Mucosa of descending colon (tissue), 3 donors: ENCODE measurements around the gene RELN. TPM values are rescaled to one million over a fixed set of nuclear protein-coding genes. Genes with fewer than 3 reads are reported as not detected.

Experiments
- ATAC-seq: fragments of 200-7000 bp; cut with Tn5 transposase; one replicate; pipeline ENCODE4 v1.9.1; 2020; ENCODE audit warnings: mild to moderate bottlenecking, moderate library complexity
- DNase-seq, 3 donors: peaks; one replicate each; pipeline ENCODE4 v3.0.0-alpha.2; 2020
- H3K36me3 ChIP-seq: fragments of 200-600 bp; one replicate; pipeline ENCODE4 v1.8.0; 2021; ENCODE audit warnings: low read depth, mild to moderate bottlenecking
- H3K4me1 ChIP-seq: fragments of 200-600 bp; one replicate; pipeline ENCODE4 v1.8.0; 2021; ENCODE audit warnings: low read depth, mild to moderate bottlenecking
- H3K4me3 ChIP-seq: fragments of 200-600 bp; one replicate; pipeline ENCODE4 v1.8.0; 2021; ENCODE audit warnings: mild to moderate bottlenecking
- H3K9me3 ChIP-seq: fragments of 200-600 bp; one replicate; pipeline ENCODE4 v1.8.0; 2021; ENCODE audit warnings: mild to moderate bottlenecking
- intact Hi-C, 2 donors: fragments of 100-400 bp; cut with DNase I in 1 of 2; cut with micrococcal nuclease in 1 of 2; formaldehyde crosslinking; loops; one replicate each; pipeline versions ENCODE4 v1.11.0 to v1.11.1; 2022; cut with DNase I, micrococcal nuclease
- total RNA-seq, 3 donors: library from RNA; stranded (reverse); fragmentation: NEBNext Ultra II Directional in 2 of 3; extraction: Animal tissue kit (Norgen Biotek cat#: 25700) in 2 of 3; gene quantifications; one replicate each; pipeline versions ENCODE4 v1.2.1 to v1.2.4, GENCODE V29; 2021 to 2023
- TF ChIP-seq, protein P1 (sequence below): fragments of 200-600 bp; IDR thresholded peaks from one replicate; pipeline ENCODE4 v1.8.0; 2022; ENCODE audit warnings: antibody characterized with exemption, mild to moderate bottlenecking
- donor health status: DM: no; HTN: no; CAD: no; lungs with moderate emphysema.
- donor health status: DM: no; HTN: no; CAD: no.
- donor health status: DM: no; HTN: yes; CAD: no.

The RELN gene
- total RNA-seq, 3 donors from 2014 or later: 1.1 to 4.4 (median 2.4) TPM

DNA sequence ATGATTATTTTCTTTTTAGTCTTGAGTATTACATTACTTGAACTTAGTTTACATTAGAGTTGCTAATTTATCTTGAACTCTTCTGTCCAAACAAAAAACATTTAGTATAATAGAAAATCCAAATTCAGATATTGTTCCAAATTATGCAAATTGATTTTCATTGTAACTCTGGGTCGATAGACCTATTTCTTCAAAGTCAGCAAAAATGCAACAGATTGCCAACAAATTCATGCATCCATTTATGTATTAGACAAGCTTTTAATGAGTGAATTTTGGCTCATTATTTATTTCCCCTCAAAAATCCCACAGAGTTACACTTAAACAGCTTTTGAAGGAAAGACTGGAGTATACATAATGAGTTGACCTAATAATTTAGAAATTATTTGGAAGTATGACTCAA lies 240.8 kb downstream of the RELN start:
- Histone ChIP-seq H3K36me3 (no peaks in the 10 kb centered on the region), H3K9me3 (no peaks in the 10 kb centered on the region), H3K4me1 (no peaks in the 10 kb centered on the region), H3K4me3 (no peak overlapping the region)
- ATAC-seq: no peak
- intact Hi-C loops: no loop called here
- TF ChIP-seq, protein P1, sequence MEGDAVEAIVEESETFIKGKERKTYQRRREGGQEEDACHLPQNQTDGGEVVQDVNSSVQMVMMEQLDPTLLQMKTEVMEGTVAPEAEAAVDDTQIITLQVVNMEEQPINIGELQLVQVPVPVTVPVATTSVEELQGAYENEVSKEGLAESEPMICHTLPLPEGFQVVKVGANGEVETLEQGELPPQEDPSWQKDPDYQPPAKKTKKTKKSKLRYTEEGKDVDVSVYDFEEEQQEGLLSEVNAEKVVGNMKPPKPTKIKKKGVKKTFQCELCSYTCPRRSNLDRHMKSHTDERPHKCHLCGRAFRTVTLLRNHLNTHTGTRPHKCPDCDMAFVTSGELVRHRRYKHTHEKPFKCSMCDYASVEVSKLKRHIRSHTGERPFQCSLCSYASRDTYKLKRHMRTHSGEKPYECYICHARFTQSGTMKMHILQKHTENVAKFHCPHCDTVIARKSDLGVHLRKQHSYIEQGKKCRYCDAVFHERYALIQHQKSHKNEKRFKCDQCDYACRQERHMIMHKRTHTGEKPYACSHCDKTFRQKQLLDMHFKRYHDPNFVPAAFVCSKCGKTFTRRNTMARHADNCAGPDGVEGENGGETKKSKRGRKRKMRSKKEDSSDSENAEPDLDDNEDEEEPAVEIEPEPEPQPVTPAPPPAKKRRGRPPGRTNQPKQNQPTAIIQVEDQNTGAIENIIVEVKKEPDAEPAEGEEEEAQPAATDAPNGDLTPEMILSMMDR: no peak
- no peak for DNase-seq

DNA sequence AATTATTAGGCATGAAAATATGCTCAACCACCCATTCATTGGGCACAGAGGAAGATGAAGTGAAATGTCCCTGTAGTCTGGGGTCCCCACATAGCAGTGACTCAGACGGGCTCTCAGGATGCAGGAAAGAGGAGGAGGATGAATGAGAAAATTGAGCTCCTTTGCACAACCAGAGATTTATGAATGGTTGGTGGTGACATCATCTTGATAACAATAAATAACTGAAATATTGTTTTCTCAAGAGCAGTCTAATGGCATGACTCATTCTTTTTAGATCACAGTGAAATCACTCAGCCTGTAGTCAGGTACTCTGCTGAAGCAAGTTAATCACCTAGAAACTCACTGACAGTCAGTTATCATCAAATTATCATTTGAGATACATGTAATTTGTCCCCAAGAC lies 254.1 kb downstream of the RELN start:
- DNase-seq (no peak), ATAC-seq (no peak)
- TF ChIP-seq, protein P1: no peak
- Histone ChIP-seq H3K36me3 (no peaks in the 10 kb centered on the region), H3K4me3 (no peak overlapping the region), H3K9me3 (no peaks in the 10 kb centered on the region), H3K4me1 (no peaks in the 10 kb centered on the region)
- intact Hi-C loops: no loop called here

- no peak for DNase-seq
- no peaks in the 10 kb centered on the region for H3K36me3 ChIP-seq
- no peak for ATAC-seq
- TF ChIP-seq, protein P1: no peak
- intact Hi-C loops: no loop called here
- H3K4me1 ChIP-seq: no peaks in the 10 kb centered on the region
- H3K4me3 ChIP-seq: no peak overlapping the region
- no peaks in the 10 kb centered on the region for H3K9me3 ChIP-seq
These were observed 258.3 kb downstream of the RELN start for GRCh38 chr7:103731169-103731568.

DNA sequence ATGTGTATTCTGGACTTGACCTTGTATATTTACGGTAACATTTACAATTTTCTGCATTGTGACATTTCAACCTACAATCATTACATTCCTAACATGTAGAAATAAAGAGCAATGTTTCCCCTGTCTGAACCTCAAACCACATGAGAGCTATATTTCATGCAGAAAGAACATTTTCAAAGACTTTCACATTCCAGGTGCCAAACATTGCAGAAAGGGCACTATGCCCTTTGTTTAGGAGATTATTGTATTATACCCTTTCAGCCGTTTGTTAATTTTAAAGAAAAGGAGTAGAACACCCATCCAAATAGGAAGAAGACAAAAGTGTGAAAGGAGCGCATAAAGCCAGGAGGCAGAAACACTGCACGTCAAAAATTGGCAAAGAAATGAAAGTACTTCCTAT lies 260.4 kb downstream of the RELN start:
- ATAC-seq: no peak
- Histone ChIP-seq H3K9me3 (no peaks in the 10 kb centered on the region), H3K4me3 (no peak overlapping the region), H3K4me1 (no peaks in the 10 kb centered on the region), H3K36me3 (no peaks in the 10 kb centered on the region)
- intact Hi-C loops: no loop called here
- TF ChIP-seq, protein P1: no peak
- no peak for DNase-seq

DNA sequence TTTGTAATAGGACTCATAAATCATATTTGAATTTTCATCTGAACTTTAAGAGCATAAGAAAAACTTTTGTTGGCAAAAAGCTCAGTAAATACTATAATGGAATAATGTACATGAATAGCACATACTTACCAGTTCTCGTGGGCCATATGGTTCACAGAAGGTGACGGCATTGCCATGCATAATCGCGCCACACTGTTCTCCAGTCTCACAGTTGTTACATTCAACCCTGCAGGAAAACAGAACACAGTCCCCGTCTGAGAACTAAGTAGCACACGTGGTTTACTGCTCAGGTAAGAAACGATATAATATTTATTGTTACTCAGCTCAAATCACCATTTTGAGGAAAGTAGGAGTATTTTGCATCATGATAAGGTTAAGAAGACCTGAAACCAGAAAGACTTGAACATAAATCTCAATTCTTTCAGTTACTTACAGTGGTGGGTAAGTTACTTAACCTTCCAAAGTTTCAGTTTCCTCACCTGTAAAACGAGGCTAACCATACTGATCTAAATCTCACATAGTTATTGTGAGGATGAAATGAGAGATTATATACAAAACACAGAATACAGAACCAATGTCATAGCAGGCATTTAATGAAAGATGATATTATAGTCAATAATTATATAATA lies 261.4 kb downstream of the RELN start:
- intact Hi-C loops: no loop called here
- no peaks in the 10 kb centered on the region for H3K9me3 ChIP-seq
- H3K4me3 ChIP-seq: no peak overlapping the region
- no peaks in the 10 kb centered on the region for H3K4me1 ChIP-seq
- DNase-seq (no peak), ATAC-seq (no peak)
- TF ChIP-seq, protein P1: no peak
- no peaks in the 10 kb centered on the region for H3K36me3 ChIP-seq

- intact Hi-C loops: no loop called here
- Histone ChIP-seq H3K4me1 (no peaks in the 10 kb centered on the region), H3K36me3 (no peaks in the 10 kb centered on the region), H3K9me3 (no peaks in the 10 kb centered on the region), H3K4me3 (no peak overlapping the region)
- ATAC-seq: no peak
- no peak for DNase-seq
- TF ChIP-seq, protein P1: no peak
These were observed 270.4 kb downstream of the RELN start for GRCh38 chr7:103719070-103719469.
